ENCODE measurements around the gene HAL.

The HAL gene

GRCh38 chr12:96014943-96015599 is 18.9 kb upstream of the HAL start:
- DNase-seq, result no peak

GRCh38 chr12:96007729-96008128 is 11.6 kb upstream of the HAL start:
- DNase-seq, result no peak

- no peak for DNase-seq
These were observed 10.6 kb upstream of the HAL start for GRCh38 chr12:96006727-96007126.

- no peak for DNase-seq
These were observed 4.7 kb upstream of the HAL start for GRCh38 chr12:96000858-96001257.

GRCh38 chr12:95999484-95999883 is 3.3 kb upstream of the HAL start:
- no peak for DNase-seq

GRCh38 chr12:95998611-95999286 is 2.6 kb upstream of the HAL start:
- peak; percentile 55 for DNase-seq

- no peak for DNase-seq
These were observed 1.9 kb upstream of the HAL start for GRCh38 chr12:95997911-95998510.

GRCh38 chr12:95997276-95997675 is 1.1 kb upstream of the HAL start:
- no peak for DNase-seq

- no peak for DNase-seq
These were observed 709 bp downstream of the HAL start for GRCh38 chr12:95995238-95996031.

GRCh38 chr12:95994476-95994875 is 1.7 kb downstream of the HAL start:
- DNase-seq, result no peak

- DNase-seq, result no peak
These were observed 2.2 kb downstream of the HAL start for GRCh38 chr12:95993907-95994306.

- DNase-seq, result no peak
These were observed 6.0 kb downstream of the HAL start for GRCh38 chr12:95990136-95990535.

GRCh38 chr12:95989504-95990123 is 6.5 kb downstream of the HAL start:
- DNase-seq, result no peak

GRCh38 chr12:95988506-95989275 is 7.5 kb downstream of the HAL start:
- no peak for DNase-seq

- DNase-seq, result no peak
These were observed 9.2 kb downstream of the HAL start for GRCh38 chr12:95986635-95987570.

- no peak for DNase-seq
These were observed 11.5 kb downstream of the HAL start for GRCh38 chr12:95984682-95985081.

- DNase-seq, result no peak
These were observed 13.5 kb downstream of the HAL start for GRCh38 chr12:95982602-95983001.

GRCh38 chr12:95980437-95980836 is 15.7 kb downstream of the HAL start:
- DNase-seq, result no peak

GRCh38 chr12:95978774-95979173 is 17.4 kb downstream of the HAL start:
- no peak for DNase-seq

- no peak for DNase-seq
These were observed 17.8 kb downstream of the HAL start for GRCh38 chr12:95978351-95978750.

- no peak for DNase-seq
These were observed 18.3 kb downstream of the HAL start for GRCh38 chr12:95977764-95978305.

Measured in fibroblast of skin of scalp (primary cell).